Ovary (tissue), 9 donors: ENCODE data around the gene FAM9A. TPM values are rescaled to one million over a fixed set of nuclear protein-coding genes. Genes with fewer than 3 reads are reported as not detected.

ENCODE experiments used
- DNase-seq, 5 donors: peaks; one replicate each; pipeline ENCODE4 v3.0.0-alpha.2; 2019 to 2020
- H3K27ac ChIP-seq, 2 donors: fragments of 200-600 bp; one replicate each; pipeline versions ENCODE4 v1.5.1 to v1.8.0; 2019 to 2022
- H3K27me3 ChIP-seq: fragments of 200-600 bp; one replicate; pipeline ENCODE4 v1.8.0; 2022
- H3K36me3 ChIP-seq: fragments of 200-600 bp; sonication (generic); one replicate; pipeline ENCODE4 v1.5.1; 2019
- H3K4me1 ChIP-seq: one replicate; pipeline ENCODE4 v1.8.1; 2013; ENCODE audit warnings: mild to moderate bottlenecking, moderate library complexity; ENCODE audit not compliant: insufficient read depth
- H3K4me3 ChIP-seq: fragments of 200-600 bp; sonication (generic); one replicate; pipeline ENCODE4 v1.5.1; 2017
- H3K9me3 ChIP-seq, 2 donors: fragments of 200-600 bp in 1 of 2; sonication (generic) in 1 of 2; one replicate each; pipeline versions ENCODE4 v1.5.1 to v1.8.1; 2013 to 2019; ENCODE audit warnings: mild to moderate bottlenecking in 1 of 2, moderate library complexity in 1 of 2
- EP300 ChIP-seq: sonication (generic); formaldehyde crosslinking; IDR thresholded peaks from one replicate; pipeline ENCODE4 v1.6.1; 2017; ENCODE audit warnings: antibody characterized with exemption
- POLR2A ChIP-seq: fragments of 450-650 bp; IDR thresholded peaks from one replicate; pipeline ENCODE4 v1.6.1; 2017; ENCODE audit warnings: antibody characterized with exemption, mild to moderate bottlenecking, moderate library complexity
- WGBS, 3 donors: extraction: QIAGEN DNeasy Blood & Tissue Kit in 1 of 3; methylation state at CpG; one replicate each; pipeline versions ENCODE4 v1.1.5 to v1.1.7; 2013 to 2017; 5-methylcytosine and 5-hydroxymethylcytosine counted together
- intact Hi-C, 4 donors: fragments of 100-400 bp; cut with DNase I; formaldehyde crosslinking; loops; one replicate each; pipeline versions ENCODE4 v1.11.0 to v1.15.1; 2022 to 2023
- polyA plus RNA-seq, 2 donors: library from polyadenylated mRNA; stranded (reverse); fragments of 200-250 nt in 1 of 2; fragments of 350-450 nt in 1 of 2; fragmentation: Illumina TruSeq in 1 of 2; extraction: RNeasy Lipid Tissue Mini Kit (QIAGEN cat#74804) in 1 of 2; gene quantifications; one replicate each; pipeline ENCODE4 v1.2.3, GENCODE V29; 2013 to 2014
- total RNA-seq, 7 donors: library from RNA; depleted of rRNA in 2 of 7; stranded (reverse); fragments of >200 nt in 2 of 7; fragmentation: NEBNext Ultra II Directional in 3 of 7; extraction: Animal tissue kit (Norgen Biotek cat#: 25700) in 3 of 7; gene quantifications; one replicate each; pipeline versions ENCODE4 v1.1.0 to v1.2.4, GENCODE V29; 2016 to 2023
- TF ChIP-seq, protein P1 (sequence below), 3 donors: fragments of 450-650 bp in 2 of 3; fragments of 200-600 bp in 1 of 3; IDR thresholded peaks; one replicate each; pipeline versions ENCODE4 v1.5.1 to v1.8.0; 2016 to 2022; ENCODE audit warnings: antibody characterized with exemption in 3 of 3, mild to moderate bottlenecking in 1 of 3
- donor health status: DM: no; HTN: no; CAD: no; lungs with moderate emphysema.
- donor health status: DM: no; HTN: no; CAD: no.
- donor health status: Bipolar disorder and iron deficiency.
- donor health status: DM: yes; HTN: yes; CAD: no.
- donor health status: DM: no; HTN: no; CAD: no.
- donor health status: DM: yes; HTN: yes; CAD: no.

The FAM9A gene
- total and polyA plus RNA-seq, 9 donors = not detected

DNA sequence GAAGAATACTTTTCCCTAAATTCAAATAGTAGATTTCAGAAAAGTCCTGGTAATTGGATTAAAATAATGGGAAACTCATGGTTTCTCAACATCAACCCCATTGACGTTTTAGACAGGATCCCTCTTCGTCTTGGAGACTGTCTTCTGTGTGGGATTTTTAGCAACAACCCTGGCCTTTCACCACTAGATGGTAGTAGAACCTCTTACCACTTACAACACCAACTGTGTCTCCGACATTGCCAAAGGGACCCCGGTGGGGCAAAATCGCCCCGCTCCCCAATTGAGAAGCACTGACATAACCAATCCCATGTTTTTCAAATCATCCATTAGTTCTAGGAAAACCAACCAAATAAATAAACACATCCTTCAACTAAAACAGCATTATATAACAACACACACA, 52.3 kb downstream of the FAM9A start:
- WGBS, 3 donors = 7 to 13% (median 10%) methylated on average over 6 of the region's 6 CpGs
- no peaks in the 10 kb centered on the region for H3K36me3 ChIP-seq
- H3K4me1 ChIP-seq = no peaks in the 10 kb centered on the region
- no peak overlapping the region for H3K27ac ChIP-seq
- H3K4me3 ChIP-seq = no peak overlapping the region
- intact Hi-C loops = no loop called here
- no peaks in the 10 kb centered on the region for H3K9me3 ChIP-seq
- no peak for DNase-seq
- H3K27me3 ChIP-seq = no peaks in the 10 kb centered on the region
- TF ChIP-seq, protein P1, sequence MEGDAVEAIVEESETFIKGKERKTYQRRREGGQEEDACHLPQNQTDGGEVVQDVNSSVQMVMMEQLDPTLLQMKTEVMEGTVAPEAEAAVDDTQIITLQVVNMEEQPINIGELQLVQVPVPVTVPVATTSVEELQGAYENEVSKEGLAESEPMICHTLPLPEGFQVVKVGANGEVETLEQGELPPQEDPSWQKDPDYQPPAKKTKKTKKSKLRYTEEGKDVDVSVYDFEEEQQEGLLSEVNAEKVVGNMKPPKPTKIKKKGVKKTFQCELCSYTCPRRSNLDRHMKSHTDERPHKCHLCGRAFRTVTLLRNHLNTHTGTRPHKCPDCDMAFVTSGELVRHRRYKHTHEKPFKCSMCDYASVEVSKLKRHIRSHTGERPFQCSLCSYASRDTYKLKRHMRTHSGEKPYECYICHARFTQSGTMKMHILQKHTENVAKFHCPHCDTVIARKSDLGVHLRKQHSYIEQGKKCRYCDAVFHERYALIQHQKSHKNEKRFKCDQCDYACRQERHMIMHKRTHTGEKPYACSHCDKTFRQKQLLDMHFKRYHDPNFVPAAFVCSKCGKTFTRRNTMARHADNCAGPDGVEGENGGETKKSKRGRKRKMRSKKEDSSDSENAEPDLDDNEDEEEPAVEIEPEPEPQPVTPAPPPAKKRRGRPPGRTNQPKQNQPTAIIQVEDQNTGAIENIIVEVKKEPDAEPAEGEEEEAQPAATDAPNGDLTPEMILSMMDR (IDR thresholded peaks at IDR 0.05) = peak in 1 of 3 donors; percentile 30
- TF ChIP-seq POLR2A = no peak

DNA sequence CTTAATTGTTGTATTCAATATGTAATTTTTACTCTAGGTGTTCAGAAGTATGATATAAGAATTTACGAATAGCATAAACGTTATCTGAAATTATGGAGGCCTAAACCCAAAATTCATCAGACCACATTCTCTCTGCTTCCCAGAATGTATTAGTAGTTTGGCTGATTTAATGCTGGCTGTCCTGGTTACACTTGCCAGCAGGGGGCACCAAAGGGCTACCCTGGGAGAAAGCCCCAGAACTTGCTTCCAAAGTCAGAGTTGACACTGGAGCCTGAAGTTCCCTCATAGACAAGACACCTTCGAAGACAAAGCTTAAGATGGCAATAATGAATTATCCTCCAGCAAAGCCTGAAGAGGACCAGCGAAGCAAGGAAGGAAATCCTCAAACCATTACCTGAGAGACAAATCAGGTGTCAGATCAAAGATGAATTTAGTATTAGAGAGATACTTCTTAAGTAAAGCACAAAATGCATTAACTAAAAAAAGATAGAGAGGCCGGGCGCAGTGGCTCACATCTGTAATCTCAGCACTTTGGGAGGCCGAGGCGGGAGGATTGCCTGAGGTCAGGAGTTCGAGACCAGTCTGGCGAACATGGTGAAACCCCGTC, 58.0 kb downstream of the FAM9A start:
- Histone ChIP-seq H3K4me3 (no peak overlapping the region), H3K27ac (no peak overlapping the region), H3K4me1 (no peaks in the 10 kb centered on the region), H3K27me3 (no peaks in the 10 kb centered on the region), H3K9me3 (no peaks in the 10 kb centered on the region), H3K36me3 (no peaks in the 10 kb centered on the region)
- 76 to 79% (median 78%) methylated on average over 11 of the region's 11 CpGs for WGBS, 3 donors
- TF ChIP-seq, protein P1 (IDR thresholded peaks at IDR 0.05) = peak in 1 of 3 donors; percentile 14
- no peak for TF ChIP-seq POLR2A
- peak in 4 of 5 donors; percentile 31 to 49 (median 40) for DNase-seq
- intact Hi-C loops = no loop called here

DNA sequence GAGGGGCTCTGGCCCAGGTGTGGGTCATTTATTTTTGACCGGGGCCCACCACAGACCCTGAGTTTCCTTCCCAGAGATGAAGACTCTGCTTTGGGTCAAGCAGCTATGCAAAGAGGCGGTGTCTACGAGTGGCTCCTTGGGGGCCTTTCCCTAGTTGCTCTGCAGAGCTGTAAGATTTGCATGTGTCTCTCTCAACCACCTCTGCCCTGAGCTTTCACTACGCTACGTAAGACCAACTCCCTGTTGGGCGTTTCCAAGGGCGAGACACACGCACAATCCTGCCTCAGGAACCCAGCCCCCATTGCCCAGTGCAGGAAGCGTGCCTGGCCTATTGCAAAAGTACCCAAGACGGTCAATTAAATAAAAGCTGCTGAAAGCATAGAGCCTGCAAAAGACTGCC, 59.2 kb downstream of the FAM9A start:
- intact Hi-C loops = no loop called here

More for the DNA sequence above, 59.2 kb downstream of the FAM9A start:
- Histone ChIP-seq H3K27me3 (no peaks in the 10 kb centered on the region), H3K27ac (no peak overlapping the region), H3K4me3 (no peak overlapping the region), H3K36me3 (no peaks in the 10 kb centered on the region), H3K4me1 (no peaks in the 10 kb centered on the region), H3K9me3 (no peaks in the 10 kb centered on the region)
- WGBS, 3 donors = 85 to 91% (median 87%) methylated on average over 10 of the region's 10 CpGs
- DNase-seq = no peak
- no peak for TF ChIP-seq EP300
- TF ChIP-seq POLR2A = no peak
- TF ChIP-seq, protein P1 (IDR thresholded peaks at IDR 0.05) = no peak

Other genes starting within 250 kb of the FAM9A start
- 1 to 10 TPM in 2 of 7 donors, under 1 TPM in 4, not detected in 1; 0.13 to 5.2 (median 0.85) TPM for gene ANOS1, start 69.2 kb downstream of the FAM9A start, total RNA-seq
- 1 to 10 TPM in 1 of 2 donors, under 1 TPM in 1; 0.51 to 6.2 TPM for gene ANOS1, start 69.2 kb downstream of the FAM9A start, polyA plus RNA-seq
- gene FAM9B, start 232.7 kb upstream of the FAM9A start, total RNA-seq = not detected
- gene FAM9B, start 232.7 kb upstream of the FAM9A start, polyA plus RNA-seq = under 1 TPM; 0.07 to 0.13 TPM